SU-DHL-6 (cell line): ENCODE measurements around the gene THUMPD3.

ENCODE experiments used
- H2AFZ ChIP-seq: fragments of 200-600 bp; sonication (generic); 2 replicates; pipeline ENCODE4 v1.6.1; 2014; ENCODE audit warnings: low read depth, mild to moderate bottlenecking, moderate library complexity, mixed read lengths, antibody characterized with exemption, low read length; ENCODE audit not compliant: severe bottlenecking
- H3F3A ChIP-seq: fragments of 200-600 bp; shearing (Covaris generic); 2 replicates; pipeline ENCODE4 v1.6.0; 2016; ENCODE audit warnings: antibody characterized with exemption, mild to moderate bottlenecking; ENCODE audit not compliant: insufficient read depth
- H3K27ac ChIP-seq: fragments of 200-600 bp; sonication (generic); 2 replicates; pipeline ENCODE4 v1.5.1; 2016; ENCODE audit warnings: low read depth, mild to moderate bottlenecking, low read length, moderate library complexity, mixed read lengths
- H3K27me3 ChIP-seq: fragments of 200-600 bp; sonication (generic), shearing (Covaris generic); 2 replicates; pipeline ENCODE4 v1.6.0; 2014; ENCODE audit warnings: mild to moderate bottlenecking, low read length
- H3K36me3 ChIP-seq: fragments of 200-600 bp; sonication (generic); 2 replicates; pipeline ENCODE4 v1.6.1; 2014; ENCODE audit warnings: mild to moderate bottlenecking, low read length, mixed read lengths
- H3K4me2 ChIP-seq: fragments of 300-600, 200-600 bp; shearing (Covaris generic), sonication (generic); 2 replicates; pipeline ENCODE4 v1.6.0; 2014; ENCODE audit warnings: low read length, low read depth, mild to moderate bottlenecking; ENCODE audit not compliant: poor library complexity, severe bottlenecking
- H3K4me3 ChIP-seq: fragments of 200-600 bp; sonication (generic); 2 replicates; pipeline ENCODE4 v1.5.1; 2014; ENCODE audit warnings: antibody characterized with exemption, low read length, mild to moderate bottlenecking, mixed read lengths; ENCODE audit not compliant: insufficient read depth, poor library complexity, severe bottlenecking
- H3K79me2 ChIP-seq: fragments of 200-600 bp; sonication (generic); 2 replicates; pipeline ENCODE4 v1.6.1; 2014; ENCODE audit warnings: mild to moderate bottlenecking, low read length, moderate library complexity; ENCODE audit not compliant: insufficient read depth
- H3K9ac ChIP-seq: fragments of 200-600 bp; sonication (generic); 2 replicates; pipeline ENCODE4 v1.7.0; 2014; ENCODE audit warnings: mild to moderate bottlenecking, low read length
- H3K9me2 ChIP-seq: fragments of 200-600 bp; sonication (generic); replicated peaks from 2 replicates; pipeline ENCODE4 v1.6.1; 2014; ENCODE audit warnings: low read length; ENCODE audit not compliant: insufficient read depth
- H3K9me3 ChIP-seq: fragments of 200-600 bp; sonication (generic); 2 replicates; pipeline ENCODE4 v1.6.1; 2014; ENCODE audit warnings: low read length, mixed read lengths; ENCODE audit not compliant: insufficient read depth
- H4K20me1 ChIP-seq: fragments of 200-600 bp; sonication (generic); 2 replicates; pipeline ENCODE4 v1.6.1; 2014; ENCODE audit warnings: low read depth, mild to moderate bottlenecking, antibody characterized with exemption, low read length, moderate library complexity, mixed read lengths
- EZH2phosphoT487 ChIP-seq: fragments of 200-600 bp; sonication (generic), shearing (Covaris generic); conservative IDR thresholded peaks from 2 replicates; pipeline ENCODE4 v1.6.1; 2018; ENCODE audit warnings: mild to moderate bottlenecking, antibody characterized with exemption, low read length, moderate library complexity, mixed read lengths
- TF ChIP-seq, protein P1 (sequence below): fragments of 200-600 bp; sonication (generic); IDR thresholded peaks from one replicate; pipeline ENCODE4 v1.5.1; 2017; ENCODE audit warnings: antibody characterized with exemption, mild to moderate bottlenecking, low read length, moderate library complexity; ENCODE audit not compliant: insufficient read depth, poor library complexity, severe bottlenecking

Gene THUMPD3

DNA sequence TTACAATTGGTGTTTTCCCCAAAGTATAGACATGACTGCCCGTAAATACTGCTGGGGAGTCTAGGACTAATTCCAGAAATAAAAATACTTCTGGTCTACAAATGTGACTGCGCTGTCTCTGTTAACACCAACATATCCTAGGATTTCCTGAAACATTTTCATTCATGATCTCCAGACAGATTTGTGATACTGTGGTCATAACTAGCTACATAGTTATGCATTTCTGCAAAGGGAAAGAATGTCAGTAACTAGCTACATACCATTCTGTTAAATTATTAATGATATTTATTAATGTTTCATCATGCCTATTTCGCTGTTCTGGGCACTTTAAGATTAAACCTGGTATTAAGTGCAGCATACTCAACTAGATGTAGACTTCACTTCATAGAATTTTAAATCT is 67.9 kb downstream of the THUMPD3 start:
- H3K79me2 ChIP-seq, result peaks cover 35% of the 10 kb centered on the region
- H3K9ac ChIP-seq, result no peak overlapping the region
- TF ChIP-seq EZH2phosphoT487, result no peak
- TF ChIP-seq, protein P1, sequence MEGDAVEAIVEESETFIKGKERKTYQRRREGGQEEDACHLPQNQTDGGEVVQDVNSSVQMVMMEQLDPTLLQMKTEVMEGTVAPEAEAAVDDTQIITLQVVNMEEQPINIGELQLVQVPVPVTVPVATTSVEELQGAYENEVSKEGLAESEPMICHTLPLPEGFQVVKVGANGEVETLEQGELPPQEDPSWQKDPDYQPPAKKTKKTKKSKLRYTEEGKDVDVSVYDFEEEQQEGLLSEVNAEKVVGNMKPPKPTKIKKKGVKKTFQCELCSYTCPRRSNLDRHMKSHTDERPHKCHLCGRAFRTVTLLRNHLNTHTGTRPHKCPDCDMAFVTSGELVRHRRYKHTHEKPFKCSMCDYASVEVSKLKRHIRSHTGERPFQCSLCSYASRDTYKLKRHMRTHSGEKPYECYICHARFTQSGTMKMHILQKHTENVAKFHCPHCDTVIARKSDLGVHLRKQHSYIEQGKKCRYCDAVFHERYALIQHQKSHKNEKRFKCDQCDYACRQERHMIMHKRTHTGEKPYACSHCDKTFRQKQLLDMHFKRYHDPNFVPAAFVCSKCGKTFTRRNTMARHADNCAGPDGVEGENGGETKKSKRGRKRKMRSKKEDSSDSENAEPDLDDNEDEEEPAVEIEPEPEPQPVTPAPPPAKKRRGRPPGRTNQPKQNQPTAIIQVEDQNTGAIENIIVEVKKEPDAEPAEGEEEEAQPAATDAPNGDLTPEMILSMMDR, result no peak
- H2AFZ ChIP-seq, result no peak overlapping the region
- H4K20me1 ChIP-seq, result 0 out of 2 replicates have a peak, but pooled peaks cover 8% of the 10 kb centered on the region
- H3K27ac ChIP-seq, result no peak overlapping the region
- H3K4me2 ChIP-seq, result no peak overlapping the region
- no peaks in the 10 kb centered on the region for H3K9me3 ChIP-seq
- no peaks in the 10 kb centered on the region for H3K9me2 ChIP-seq
- H3K36me3 ChIP-seq, result peaks cover 80% of the 10 kb centered on the region
- H3K27me3 ChIP-seq, result no peaks in the 10 kb centered on the region
- H3K4me3 ChIP-seq, result no peak overlapping the region
- 0 out of 2 replicates have a peak, but pooled peaks cover 8% of the 10 kb centered on the region for H3F3A ChIP-seq

DNA sequence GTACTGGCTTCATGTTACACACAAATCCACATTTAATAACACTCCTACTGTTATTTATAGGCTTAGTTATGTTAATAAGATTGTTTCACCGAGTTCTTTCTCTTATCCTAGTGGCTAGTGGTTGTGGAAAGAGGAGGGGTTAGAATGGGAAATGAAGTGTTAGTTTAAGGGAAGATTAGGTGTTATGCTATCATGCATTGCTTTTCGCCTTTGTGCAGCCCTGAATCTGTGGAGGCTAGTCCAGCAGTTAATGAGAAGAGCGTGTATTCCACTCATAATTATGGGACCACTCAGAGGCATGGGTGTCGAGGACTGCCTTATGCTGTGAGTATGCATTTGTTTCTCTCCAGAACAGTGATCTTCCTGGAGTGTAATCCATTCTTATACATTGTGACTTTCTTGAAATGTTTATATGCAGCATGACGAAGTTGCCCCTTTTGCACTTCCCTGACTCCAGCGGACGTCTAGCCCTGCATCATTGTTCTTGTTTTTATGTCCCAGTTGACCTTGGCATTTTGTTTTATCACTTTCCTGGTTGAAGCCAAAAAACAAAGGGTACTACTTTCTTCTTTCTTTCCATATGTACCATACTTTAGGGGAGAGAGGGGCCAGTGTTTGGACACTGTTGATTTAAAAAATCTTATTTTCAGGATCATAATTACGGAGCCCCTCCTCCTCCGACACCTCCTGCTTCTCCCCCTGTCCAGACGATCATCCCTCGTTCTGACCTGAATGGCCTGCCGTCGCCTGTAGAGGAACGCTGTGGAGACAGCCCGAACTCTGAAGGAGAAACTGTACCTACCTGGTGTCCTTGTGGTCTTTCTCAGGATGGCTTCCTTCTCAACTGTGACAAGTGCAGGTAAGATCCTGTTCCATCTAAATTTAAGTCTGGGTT is 71.0 kb downstream of the THUMPD3 start:
- H3K4me2 ChIP-seq, result no peak overlapping the region
- TF ChIP-seq EZH2phosphoT487, result no peak
- TF ChIP-seq, protein P1, result no peak
- H3K9me2 ChIP-seq, result no peaks in the 10 kb centered on the region
- H3K79me2 ChIP-seq, result peaks cover 27% of the 10 kb centered on the region
- no peak overlapping the region for H2AFZ ChIP-seq
- no peak overlapping the region for H3K27ac ChIP-seq
- no peaks in the 10 kb centered on the region for H3K9me3 ChIP-seq
- no peaks in the 10 kb centered on the region for H3K27me3 ChIP-seq
- H3K4me3 ChIP-seq, result no peak overlapping the region
- peaks cover 80% of the 10 kb centered on the region for H3K36me3 ChIP-seq
- 0 out of 2 replicates have a peak, but pooled peaks cover 8% of the 10 kb centered on the region for H3F3A ChIP-seq
- H3K9ac ChIP-seq, result no peak overlapping the region
- H4K20me1 ChIP-seq, result peaks cover 16% of the 10 kb centered on the region; the same call in 1 of the 2 replicates

- no peak for TF ChIP-seq EZH2phosphoT487
- TF ChIP-seq, protein P1, result no peak
- Histone ChIP-seq H3K27ac (no peak overlapping the region), H3F3A (0 out of 2 replicates have a peak, but pooled peaks cover 5% of the 10 kb centered on the region), H3K36me3 (peaks cover 76% of the 10 kb centered on the region), H3K4me2 (no peak overlapping the region), H4K20me1 (peaks cover 16% of the 10 kb centered on the region), H3K9ac (no peak overlapping the region), H2AFZ (no peak overlapping the region), H3K79me2 (peaks cover 26% of the 10 kb centered on the region), H3K9me3 (no peaks in the 10 kb centered on the region), H3K4me3 (no peak overlapping the region), H3K9me2 (no peaks in the 10 kb centered on the region), H3K27me3 (no peaks in the 10 kb centered on the region)
These were observed 72.5 kb downstream of the THUMPD3 start for GRCh38 chr3:9435316-9435715.
